GM18499 (cell line): ENCODE measurements around the gene HSP90B1.
A peak's percentile ranks its signal among the peaks of the same experiment; 100 is the strongest.

Source experiments
- ATAC-seq: cut with Tn5 transposase; IDR thresholded peaks from one replicate; pipeline ENCODE4 v1.9.1; 2021; ENCODE audit warnings: moderate number of reproducible peaks; ENCODE audit not compliant: insufficient read depth, unreplicated experiment

The HSP90B1 gene

DNA sequence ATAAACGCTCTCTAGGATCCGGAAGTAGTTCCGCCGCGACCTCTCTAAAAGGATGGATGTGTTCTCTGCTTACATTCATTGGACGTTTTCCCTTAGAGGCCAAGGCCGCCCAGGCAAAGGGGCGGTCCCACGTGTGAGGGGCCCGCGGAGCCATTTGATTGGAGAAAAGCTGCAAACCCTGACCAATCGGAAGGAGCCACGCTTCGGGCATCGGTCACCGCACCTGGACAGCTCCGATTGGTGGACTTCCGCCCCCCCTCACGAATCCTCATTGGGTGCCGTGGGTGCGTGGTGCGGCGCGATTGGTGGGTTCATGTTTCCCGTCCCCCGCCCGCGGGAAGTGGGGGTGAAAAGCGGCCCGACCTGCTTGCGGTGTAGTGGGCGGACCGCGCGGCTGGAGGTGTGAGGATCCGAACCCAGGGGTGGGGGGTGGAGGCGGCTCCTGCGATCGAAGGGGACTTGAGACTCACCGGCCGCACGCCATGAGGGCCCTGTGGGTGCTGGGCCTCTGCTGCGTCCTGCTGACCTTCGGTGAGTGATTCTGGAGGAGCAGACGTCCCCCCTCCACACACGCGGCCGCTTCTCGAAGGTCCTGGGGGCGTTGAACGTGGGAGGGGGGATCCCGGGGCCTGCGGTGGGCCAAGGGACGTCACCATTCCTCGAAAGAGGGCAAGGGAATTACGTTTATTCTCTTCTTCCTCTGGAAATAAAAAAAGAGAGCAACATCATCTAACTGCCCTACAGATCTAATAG lies at the start of gene HSP90B1:
Gene HSP90B1, plus strand, starts transcription at position 377 of the 753 bp plus-strand sequence. Its CDS starts 106 bp downstream, at position 483.
- ATAC-seq: peak; percentile 40

DNA sequence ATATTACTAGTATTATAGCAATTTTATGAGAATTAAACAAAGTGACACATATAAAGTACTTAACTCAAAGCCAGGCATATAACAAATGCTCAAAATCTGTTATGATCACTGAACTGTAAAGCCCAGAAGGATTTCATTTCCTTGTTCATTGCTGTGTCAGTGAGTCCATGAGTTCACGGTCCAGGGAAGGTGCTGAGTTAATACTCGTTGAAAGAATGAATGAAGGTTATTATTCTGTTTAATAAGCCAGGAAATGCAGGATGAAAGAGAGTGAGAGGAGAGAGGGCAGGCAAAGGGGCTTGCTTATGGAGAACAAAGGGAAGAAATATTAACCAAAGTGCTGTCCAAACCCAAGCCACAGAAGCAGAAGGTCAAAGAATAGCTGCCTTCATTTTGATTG lies 48.9 kb upstream of the HSP90B1 start:
- ATAC-seq: no peak

DNA sequence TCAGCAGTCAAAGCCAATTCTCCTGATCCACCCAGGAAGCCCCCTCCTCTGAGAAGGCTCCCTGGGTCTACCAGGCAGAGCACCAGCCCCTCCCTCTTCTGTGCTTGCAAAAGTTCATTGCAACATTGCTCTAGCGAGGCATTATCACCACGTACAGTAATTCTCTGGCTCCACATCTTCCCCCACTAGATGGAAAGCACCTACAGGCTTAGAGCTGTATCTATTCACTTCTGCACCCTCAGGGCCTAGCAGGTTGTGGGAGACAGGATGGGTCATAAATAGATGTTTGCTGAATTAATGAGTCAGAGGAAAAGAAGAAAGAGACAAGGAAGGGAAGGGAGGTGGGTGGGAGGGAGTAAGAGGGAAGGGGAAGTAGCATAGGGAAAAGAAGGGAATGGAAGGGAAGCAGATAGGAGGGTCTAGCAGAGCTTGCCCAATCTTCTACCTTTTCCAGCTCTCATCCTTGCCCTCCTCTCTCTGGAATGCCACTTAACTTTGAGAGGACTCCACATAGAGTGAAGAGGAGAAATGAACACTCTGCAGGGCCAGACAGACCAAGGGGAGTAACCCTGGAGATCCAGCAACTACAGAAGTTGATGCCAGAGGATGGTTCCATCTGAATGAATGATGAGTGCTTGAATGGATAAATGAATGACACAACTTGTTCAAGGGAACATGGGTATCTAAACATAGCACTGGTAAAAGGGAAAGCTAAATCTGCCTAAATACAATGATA lies 47.2 kb upstream of the HSP90B1 start:
- ATAC-seq: no peak

DNA sequence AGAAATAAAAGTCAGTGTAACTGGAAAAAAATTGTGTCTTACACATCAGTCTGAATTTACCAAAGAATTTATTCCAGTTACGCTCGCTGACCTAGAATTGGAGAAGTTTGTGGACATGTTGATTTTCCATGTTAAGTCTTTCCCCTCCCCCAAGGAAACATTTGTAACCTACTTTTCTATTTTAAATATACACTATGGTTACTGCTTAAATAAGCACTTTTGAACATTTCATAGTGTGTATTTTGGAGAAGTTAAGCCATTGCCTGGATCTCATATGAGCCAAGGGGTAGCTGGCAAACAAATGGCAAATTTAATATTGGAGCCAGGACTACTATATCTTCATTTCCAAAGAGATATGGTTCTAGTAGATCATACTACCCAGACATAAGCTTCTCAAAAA lies 46.3 kb upstream of the HSP90B1 start:
- ATAC-seq: no peak

DNA sequence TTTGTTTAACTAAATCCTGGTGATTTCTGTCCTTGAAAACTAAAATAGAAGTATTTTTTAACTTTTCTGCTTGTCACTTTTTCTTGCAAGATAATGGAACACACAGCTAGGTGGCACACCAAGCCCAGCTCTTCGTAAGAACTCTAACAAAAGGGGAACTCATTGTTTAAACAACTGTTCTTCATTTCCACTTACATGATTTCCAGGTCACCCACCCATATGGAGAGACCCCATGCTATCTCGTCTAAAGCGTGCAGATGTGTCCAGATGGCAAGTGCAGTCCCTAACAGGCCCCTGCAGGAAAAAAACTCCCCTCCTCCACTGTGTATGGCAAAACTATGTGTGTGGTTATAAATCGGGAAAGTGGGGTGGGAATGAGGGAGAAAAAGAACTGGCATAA lies 45.9 kb upstream of the HSP90B1 start:
- no peak for ATAC-seq

DNA sequence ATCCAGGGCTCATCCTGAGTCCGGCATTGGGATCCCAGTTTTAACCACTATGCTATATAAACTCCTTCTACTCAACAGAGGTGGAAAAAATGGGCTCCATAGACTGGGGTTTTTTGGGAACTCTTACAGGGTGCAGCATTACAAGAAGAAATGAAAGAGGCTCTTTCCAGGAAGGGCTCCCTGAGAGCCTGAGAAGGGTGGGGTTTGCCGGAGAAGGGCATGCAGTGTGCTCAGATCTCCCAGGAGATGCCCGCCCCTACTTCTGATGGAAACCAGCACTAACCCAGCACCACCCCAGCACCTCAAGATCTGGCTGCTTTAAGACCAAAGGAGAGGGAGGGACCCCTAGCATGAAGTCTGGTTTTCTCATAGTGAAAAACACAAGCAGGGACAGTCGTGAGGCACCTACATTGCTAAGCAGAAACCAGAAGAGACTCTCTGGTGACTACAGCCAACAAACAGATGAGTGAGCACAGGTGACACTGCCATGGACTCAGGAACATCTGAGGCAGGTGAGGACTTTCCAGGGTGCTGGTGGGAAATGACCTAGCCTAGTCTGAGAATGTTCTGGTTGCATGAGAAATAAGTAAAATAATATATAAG lies 43.9 kb upstream of the HSP90B1 start:
- no peak for ATAC-seq

DNA sequence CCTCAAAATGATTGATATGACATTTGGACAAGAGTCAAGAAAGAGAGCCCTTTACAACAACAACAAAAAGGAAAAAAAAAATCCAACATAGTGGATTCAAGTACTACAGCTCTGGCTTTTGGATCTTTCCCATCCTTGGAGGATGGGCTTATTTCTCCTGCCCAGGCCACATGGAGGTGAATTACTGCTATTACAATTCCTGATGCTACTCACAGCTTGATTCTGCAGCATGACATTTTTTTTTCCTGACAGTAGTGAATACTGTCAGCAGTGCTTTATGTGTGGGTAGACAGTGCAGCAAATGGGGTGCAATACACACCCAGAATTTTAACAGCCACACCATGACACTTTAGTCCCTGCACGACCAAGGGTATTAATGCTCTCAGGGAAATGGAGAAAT lies 42.5 kb upstream of the HSP90B1 start:
- ATAC-seq: no peak

DNA sequence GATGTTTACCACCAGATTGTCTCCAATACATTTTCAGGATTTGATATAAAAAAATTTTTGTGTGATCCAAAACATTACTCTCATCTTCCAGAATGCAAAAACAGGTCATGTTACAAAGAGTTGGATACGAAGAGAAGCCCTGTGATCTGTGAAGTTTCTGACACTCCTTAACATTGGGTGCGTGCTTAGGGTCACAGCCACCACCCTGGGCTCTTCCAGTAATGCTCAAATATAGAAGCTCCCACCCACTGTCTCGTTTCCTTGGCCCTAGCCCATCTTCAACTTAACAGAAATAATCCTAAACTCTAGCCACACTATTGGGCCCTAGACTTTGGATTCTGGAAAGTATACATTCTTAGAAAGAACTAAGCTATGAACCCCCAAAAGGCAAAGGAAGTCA lies 32.9 kb upstream of the HSP90B1 start:
- ATAC-seq: no peak

DNA sequence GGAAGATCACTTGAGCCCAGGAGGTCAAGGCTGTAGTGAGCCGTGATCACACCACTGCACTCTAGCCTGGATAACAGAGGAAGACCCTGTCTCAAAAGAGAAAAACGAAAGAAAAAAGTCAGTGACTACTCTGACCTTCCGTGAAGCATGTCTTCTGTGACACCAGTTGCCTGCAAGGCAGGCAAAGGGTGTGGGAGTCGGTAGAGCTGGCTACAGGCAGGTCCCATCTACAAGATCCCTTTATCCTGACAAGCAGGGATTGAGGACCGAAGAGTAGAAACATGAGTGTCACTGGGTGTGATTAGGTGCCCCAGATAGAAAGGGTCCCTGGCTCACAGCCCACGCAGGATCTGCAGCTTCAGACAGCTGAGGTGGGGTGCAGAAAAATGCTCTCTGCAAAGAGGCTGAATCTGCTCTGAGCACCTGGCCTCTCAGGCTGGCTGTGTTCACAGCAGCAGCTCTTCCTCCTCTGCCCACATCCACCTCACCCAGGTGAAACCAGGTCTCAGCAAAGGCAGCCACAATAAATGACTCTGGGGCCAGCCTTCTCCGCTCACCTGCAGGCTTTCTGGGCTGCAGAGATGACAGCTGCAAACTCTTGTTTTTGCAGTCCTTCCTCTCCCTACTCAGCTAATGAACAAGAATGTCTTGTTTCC lies 28.6 kb upstream of the HSP90B1 start:
- ATAC-seq: no peak

DNA sequence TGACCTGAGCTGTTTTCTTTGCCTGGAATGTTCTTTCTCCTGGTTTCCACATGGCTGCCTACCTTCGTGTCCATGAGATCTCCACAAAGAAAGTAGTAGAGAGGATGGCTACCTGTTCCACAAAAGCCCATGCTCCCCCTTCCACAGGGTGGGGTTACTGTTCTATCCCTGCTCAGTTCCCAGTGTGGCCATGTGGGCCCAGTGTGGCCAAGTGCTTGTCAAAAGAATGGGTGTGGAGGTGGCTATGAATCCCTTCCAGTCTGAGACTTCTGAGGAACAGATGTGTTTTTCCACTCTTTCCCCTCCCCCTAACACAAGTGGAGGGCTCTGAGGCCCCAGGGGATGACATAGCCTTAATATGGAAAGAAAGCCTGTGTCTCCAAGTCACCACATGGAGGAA lies 26.2 kb upstream of the HSP90B1 start:
- ATAC-seq: no peak

DNA sequence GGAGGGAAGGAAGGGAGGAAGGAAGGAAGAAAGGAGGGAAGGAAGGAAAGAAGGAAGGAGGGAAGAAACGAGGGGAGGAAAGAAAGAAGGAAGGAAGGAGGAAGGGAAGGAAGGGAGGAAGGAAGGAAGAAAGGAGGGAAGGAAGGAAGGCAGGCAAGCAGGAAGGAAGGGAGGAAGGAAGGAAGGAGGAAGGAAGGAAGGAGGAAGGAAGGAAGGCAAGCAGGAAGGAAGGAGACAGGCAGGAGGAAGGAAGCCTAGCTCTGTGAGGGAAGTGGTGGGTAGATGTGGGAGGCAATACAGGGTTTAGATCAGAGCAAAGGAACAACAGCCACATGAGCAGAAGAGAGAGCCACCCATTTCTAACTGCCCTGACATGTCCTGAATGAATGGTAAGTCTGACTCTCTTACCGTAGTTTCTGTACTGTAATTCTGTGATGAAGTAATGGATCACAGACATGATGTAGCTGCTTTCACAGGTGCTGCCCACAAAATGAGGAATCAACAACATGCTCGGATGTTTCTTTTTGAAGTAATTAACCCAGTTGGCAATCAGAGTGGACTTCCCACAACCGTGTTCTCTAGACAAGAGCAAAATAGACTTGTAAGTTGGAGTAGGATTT lies 24.4 kb upstream of the HSP90B1 start:
- ATAC-seq: no peak

DNA sequence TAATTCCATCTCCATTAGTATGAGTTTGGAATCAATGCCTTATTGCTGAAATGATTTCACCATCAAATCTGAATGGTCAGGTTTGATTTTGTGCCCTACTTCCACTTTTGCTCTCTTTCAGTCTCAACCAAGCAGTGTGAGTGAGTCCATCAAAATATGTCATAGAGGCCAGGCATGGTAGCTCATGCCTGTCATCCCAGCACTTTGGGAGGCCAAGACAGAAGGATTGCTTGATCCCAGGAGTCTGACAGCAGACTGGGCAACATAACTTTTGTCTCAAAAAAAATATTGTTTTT lies 22.0 kb upstream of the HSP90B1 start:
- ATAC-seq: no peak

DNA sequence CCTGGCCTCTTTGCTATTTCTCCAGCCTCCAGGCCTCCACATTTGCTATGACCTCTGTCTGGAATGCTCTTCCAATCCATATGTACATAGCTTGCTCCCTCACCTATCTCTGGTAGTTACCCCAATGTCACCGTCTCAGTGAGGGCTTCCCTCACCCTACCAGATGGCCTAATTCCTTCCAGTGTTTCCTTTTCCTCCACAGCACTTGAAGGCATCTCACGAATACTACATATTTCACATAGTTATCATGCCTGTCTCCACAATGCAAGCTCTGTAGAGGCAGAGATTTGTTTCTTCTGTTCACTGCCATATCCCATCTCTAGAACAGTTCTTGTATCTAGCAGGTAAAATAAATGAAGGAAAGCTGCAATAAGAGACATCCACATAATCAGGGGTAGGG lies 21.3 kb upstream of the HSP90B1 start:
- no peak for ATAC-seq

DNA sequence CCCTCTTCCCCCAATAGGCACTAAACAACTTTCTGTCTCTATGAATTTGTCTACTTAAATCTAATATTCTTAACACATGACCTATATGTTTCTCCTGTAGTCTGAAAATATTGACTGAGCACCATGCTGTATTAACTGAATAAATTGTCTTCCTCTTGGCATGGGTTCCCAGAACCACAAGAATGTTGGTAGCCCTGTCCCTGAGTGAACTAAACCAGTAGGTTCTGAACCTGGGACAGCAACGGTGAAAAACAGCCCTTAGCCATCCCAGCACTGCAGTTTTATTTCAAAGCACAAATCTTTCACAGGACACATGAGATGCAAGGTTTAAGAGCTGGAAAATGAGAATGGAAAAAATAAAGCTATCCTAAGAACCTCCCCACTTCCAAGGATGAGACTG lies 20.4 kb upstream of the HSP90B1 start:
- ATAC-seq: no peak

DNA sequence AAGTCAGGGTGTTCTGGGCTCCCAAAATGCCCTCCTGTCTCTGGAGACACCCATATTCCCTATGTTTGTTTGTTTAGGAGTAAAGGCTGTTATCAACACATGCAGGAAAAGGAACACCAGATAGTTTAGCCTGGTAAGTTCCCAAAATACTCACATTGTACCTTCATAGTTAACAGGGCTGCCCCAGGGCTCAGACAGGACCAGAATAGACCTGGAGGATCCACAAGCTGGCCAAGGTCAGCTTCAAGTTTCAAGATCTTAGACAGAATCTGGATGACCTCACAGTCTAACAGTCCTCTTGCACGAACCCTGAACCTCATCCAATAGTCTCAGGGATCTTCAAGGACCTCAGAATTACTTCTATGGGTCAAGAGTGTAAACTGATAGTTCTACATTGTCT lies 18.1 kb upstream of the HSP90B1 start:
- no peak for ATAC-seq

DNA sequence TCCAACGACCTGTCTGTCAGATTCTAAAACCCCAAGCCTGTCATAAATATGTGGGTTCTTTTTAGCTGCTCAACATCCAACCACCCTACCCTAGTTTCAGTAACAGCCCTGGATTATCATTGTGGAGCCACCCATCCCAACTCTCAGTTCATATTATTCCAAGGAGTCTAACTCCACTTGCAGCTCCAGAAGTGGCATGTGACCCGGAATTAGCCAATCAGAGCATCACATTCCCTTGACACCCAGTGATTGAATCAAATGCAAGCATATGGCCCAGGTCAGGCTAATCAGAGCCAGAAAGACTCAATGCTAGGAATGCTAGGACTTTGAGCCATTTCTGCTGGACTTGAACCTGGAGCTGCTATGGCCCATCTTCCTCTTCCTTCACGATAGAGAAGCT lies 17.1 kb upstream of the HSP90B1 start:
- no peak for ATAC-seq

DNA sequence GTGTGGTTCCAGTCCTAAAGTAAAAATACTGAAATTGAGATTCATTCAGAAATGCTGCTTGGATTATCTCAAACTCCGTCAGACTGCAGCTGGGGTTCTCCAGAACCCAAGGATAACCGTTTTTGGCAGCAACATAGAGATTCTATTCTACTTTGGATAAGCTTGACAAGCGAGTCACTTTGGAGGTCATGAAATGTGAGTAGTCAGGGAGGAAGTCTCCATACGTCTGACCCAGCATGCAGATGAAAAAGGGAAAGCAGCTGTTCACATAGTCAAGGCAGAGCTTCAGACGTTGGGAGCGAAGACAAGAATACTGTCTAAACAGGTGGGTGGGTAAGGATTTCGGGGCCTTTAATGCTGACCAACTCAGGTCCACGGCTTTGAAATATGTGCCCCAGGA lies 14.9 kb upstream of the HSP90B1 start:
- ATAC-seq: no peak

DNA sequence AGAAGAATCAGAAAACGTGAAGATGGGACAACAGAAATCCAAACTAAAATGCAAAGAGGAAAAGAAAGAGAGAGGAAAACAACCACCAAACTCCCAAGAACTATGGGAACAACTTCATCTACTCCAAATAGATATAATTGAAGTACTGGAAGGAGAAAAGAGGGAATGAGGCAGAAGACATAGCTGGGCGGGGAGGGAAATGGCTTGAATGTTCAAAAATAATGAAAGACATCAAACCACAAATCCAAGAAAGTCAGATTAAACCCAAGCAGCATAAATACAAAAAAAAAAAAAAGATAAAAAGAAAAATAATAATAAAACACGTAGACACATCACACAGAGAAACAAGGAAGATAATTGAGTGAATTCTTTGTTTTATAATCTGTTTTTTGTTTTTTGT lies 12.3 kb upstream of the HSP90B1 start:
- ATAC-seq: no peak

DNA sequence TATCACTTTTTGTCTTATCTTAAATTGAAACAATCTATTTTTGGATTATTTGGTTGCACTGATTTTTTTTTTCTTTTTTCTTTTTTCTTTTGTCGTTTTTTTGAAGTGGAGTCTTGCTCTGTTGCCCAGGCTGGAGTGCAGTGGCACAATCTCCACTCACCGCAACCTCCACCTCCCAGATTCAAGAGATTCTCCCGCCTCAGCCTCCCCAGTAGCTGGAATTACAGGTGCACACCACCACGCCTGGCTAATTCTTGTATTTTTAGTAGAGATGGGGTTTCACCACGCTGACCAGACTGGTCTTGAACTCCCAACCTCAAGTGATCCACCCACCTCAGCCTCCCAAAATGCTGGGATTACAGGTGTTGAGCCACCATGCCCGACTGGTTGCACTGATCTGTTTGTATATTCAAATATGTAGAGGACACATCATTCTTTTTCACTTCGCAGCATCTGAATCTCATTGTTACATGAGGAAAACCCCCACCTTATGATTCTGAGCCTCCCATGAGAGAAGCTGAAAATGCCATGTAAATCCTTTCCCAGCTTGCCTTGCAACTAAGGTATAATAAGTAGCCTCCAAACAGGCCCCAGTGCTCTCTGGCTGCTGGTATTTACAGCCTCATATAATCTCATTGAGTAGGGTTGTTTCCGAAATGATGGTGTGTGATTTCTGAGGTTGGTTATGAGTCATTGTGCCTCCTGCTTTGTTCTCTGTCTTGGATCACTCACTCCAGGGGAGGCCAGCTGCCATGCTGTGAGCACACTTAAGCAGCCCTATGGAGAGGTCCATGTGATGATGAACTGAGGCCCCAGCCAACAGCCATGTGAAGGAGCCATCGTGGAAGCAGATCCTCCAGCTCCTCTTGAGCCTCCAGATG lies 5.2 kb upstream of the HSP90B1 start:
- ATAC-seq: peak; percentile 37

DNA sequence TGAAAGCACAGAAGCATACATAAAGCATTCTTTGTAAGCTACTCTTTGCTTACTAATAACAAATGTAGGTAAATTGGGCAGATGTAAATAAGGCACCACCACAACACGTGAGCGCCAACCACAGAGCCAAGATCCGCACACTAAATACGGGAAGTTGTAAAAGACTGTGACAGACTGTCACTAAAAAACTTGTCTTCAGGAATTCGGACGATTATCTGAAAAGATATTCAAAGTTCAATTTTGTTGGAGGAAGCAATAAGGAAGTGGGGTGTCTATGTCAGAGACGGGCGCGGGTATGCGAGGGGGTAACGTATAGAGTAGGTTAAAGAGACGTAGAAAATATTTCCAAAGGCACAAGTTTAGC lies 1.5 kb upstream of the HSP90B1 start:
- no peak for ATAC-seq
